Right lobe of liver (tissue), 6 donors: ENCODE data around the gene TMEM97. TPM values are rescaled to one million over a fixed set of nuclear protein-coding genes. Genes with fewer than 3 reads are reported as not detected.

Source experiments
- ATAC-seq, 4 donors: fragments of 200-7000 bp; cut with Tn5 transposase; one replicate each; pipeline ENCODE4 v1.9.1; 2020; ENCODE audit warnings: mild to moderate bottlenecking in 4 of 4, moderate library complexity in 4 of 4
- DNase-seq, 3 donors: peaks; one replicate each; pipeline ENCODE4 v3.0.0-alpha.2; 2020
- H3K27ac ChIP-seq, 3 donors: fragments of 200-600 bp; one replicate each; pipeline ENCODE4 v1.8.0; 2022
- H3K27me3 ChIP-seq, 2 donors: fragments of 200-600 bp; one replicate each; pipeline ENCODE4 v1.8.0; 2022
- H3K36me3 ChIP-seq, 4 donors: fragments of 200-600 bp; sonication (generic) in 1 of 4; one replicate each; pipeline versions ENCODE4 v1.5.1 to v1.8.0; 2017 to 2022; ENCODE audit warnings: control low read depth in 1 of 4
- H3K4me1 ChIP-seq, 4 donors: fragments of 200-600 bp; sonication (generic) in 1 of 4; one replicate each; pipeline versions ENCODE4 v1.5.1 to v1.8.0; 2017 to 2022; ENCODE audit warnings: control low read depth in 1 of 4
- H3K4me3 ChIP-seq, 3 donors: fragments of 200-600 bp; one replicate each; pipeline ENCODE4 v1.8.0; 2022
- H3K9me3 ChIP-seq, 4 donors: fragments of 200-600 bp; sonication (generic) in 1 of 4; one replicate each; pipeline versions ENCODE4 v1.5.1 to v1.8.0; 2017 to 2022; ENCODE audit warnings: control low read depth in 1 of 4
- CTCF ChIP-seq, 4 donors: fragments of 200-600 bp in 3 of 4; fragments of 450-650 bp in 1 of 4; IDR thresholded peaks; one replicate each; pipeline versions ENCODE4 v1.5.1 to v1.8.0; 2016 to 2022; ENCODE audit warnings: antibody characterized with exemption in 4 of 4, mild to moderate bottlenecking in 2 of 4
- POLR2A ChIP-seq: fragments of 450-650 bp; IDR thresholded peaks from one replicate; pipeline ENCODE4 v1.6.1; 2017; ENCODE audit warnings: antibody characterized with exemption, mild to moderate bottlenecking
- WGBS: methylation state at CpG from one replicate; pipeline ENCODE4 v1.1.6; 2018; ENCODE audit warnings: low coverage, low lambda C conversion rate; ENCODE audit not compliant: insufficient coverage; ENCODE audit errors: missing lambda C conversion rate; 5-methylcytosine and 5-hydroxymethylcytosine counted together
- intact Hi-C, 2 donors: fragments of 100-400 bp; cut with DNase I; formaldehyde crosslinking; loops; one replicate each; pipeline versions ENCODE4 v1.11.2 to v1.14.1; 2022
- total RNA-seq, 6 experiments: library from RNA; depleted of rRNA in 2 of 6; stranded (reverse); fragments of >200 nt in 2 of 6; fragmentation: NEBNext Ultra II Directional in 3 of 6; extraction: Animal tissue kit (Norgen Biotek cat#: 25700) in 3 of 6; gene quantifications; one replicate each; pipeline versions ENCODE4 v1.1.0 to v1.2.4, GENCODE V29; 2016 to 2023
- donor health status: DM: no; HTN: yes; CAD: no.
- donor health status: DM: no; HTN: no; CAD: no.
- donor health status: DM: no; HTN: no; CAD: no.
- donor health status: DM: no; HTN: yes; CAD: no.
- donor health status: DM: no; HTN: yes; CAD: no.

Gene TMEM97
- total RNA-seq, 6 experiments from 2014 or later: 20.0 to 84.0 (median 44.2) TPM

- no peak overlapping the region for H3K4me3 ChIP-seq
- ATAC-seq (no peak), DNase-seq (no peak)
- intact Hi-C loops: no loop called here
- TF ChIP-seq CTCF (IDR thresholded peaks at IDR 0.05) (no peak), POLR2A (no peak)
- H3K27ac ChIP-seq: no peak overlapping the region
- H3K27me3 ChIP-seq: no peaks in the 10 kb centered on the region
- H3K9me3 ChIP-seq: no peaks in the 10 kb centered on the region
- peaks cover 0 to 49% (median 21%) of the 10 kb centered on the region in 4 donors for H3K36me3 ChIP-seq
- WGBS: no CpG with 5 or more reads among the region's 5 CpGs
- peaks cover 0 to 21% (median 3%) of the 10 kb centered on the region in 4 donors for H3K4me1 ChIP-seq
These were observed 44.2 kb downstream of the TMEM97 start for GRCh38 chr17:28363186-28363585.

GRCh38 chr17:28363776-28364650 lies 45.0 kb downstream of the TMEM97 start:
- no peaks in the 10 kb centered on the region for H3K27me3 ChIP-seq
- ATAC-seq (no peak), DNase-seq (peak in 1 of 3 donors; percentile 23)
- H3K9me3 ChIP-seq: no peaks in the 10 kb centered on the region
- TF ChIP-seq POLR2A (no peak), CTCF (IDR thresholded peaks at IDR 0.05) (no peak)
- no peak overlapping the region for H3K27ac ChIP-seq
- H3K4me3 ChIP-seq: no peak overlapping the region
- H3K4me1 ChIP-seq: peaks cover 0 to 16% (median 2%) of the 10 kb centered on the region in 4 donors
- intact Hi-C loops: no loop called here
- H3K36me3 ChIP-seq: peaks cover 0 to 55% (median 25%) of the 10 kb centered on the region in 4 donors
- WGBS: 52% methylated on average over 3 of the region's 8 CpGs

- 59% methylated on average over 4 of the region's 13 CpGs for WGBS
These were observed 45.8 kb downstream of the TMEM97 start, which contains the start of gene SEBOX for GRCh38 chr17:28364665-28365363. Gene SEBOX (minus strand): TSS chr17:28365199. CDS start chr17:28365151, 48 bp downstream.

More at GRCh38 chr17:28364665-28365363, 45.8 kb downstream of the TMEM97 start, which contains the start of gene SEBOX:
- intact Hi-C loops: no loop called here
- peaks cover 0 to 16% (median 2%) of the 10 kb centered on the region in 4 donors for H3K4me1 ChIP-seq
- TF ChIP-seq CTCF (IDR thresholded peaks at IDR 0.05) (no peak), POLR2A (no peak)
- no peak within 1 kb of the TSS for H3K4me3 ChIP-seq
- no peaks in the 10 kb centered on the region for H3K27me3 ChIP-seq
- H3K27ac ChIP-seq: peak within 1 kb of the TSS in 1 of 3 donors; percentile 43
- DNase-seq: peak in 2 of 3 donors; percentile 66 to 84
- H3K36me3 ChIP-seq: peaks cover 0 to 48% (median 26%) of the 10 kb centered on the region in 4 donors
- H3K9me3 ChIP-seq: no peaks in the 10 kb centered on the region
- peak; percentile 34 to 57 (median 48) for ATAC-seq
